HFFc6 (cell line): Measurements from ENCODE around the gene DIDO1. TPM values are rescaled to one million over a fixed set of nuclear protein-coding genes. Genes with fewer than 3 reads are reported as not detected.

ENCODE experiments used
- DNase-seq: peaks from one replicate; pipeline ENCODE4 v3.0.0-alpha.2; 2018
- H3K27ac Mint-ChIP-seq: 2 replicates; pipeline ENCODE4 v1.8.0; 2020; ENCODE audit warnings: mild to moderate bottlenecking, mixed read lengths
- H3K27me3 Mint-ChIP-seq: 2 replicates; pipeline ENCODE4 v1.8.0; 2021; ENCODE audit warnings: mild to moderate bottlenecking, moderate library complexity, mixed read lengths; ENCODE audit not compliant: insufficient read depth
- H3K36me3 Mint-ChIP-seq: 2 replicates; pipeline ENCODE4 v1.8.0; 2021; ENCODE audit warnings: low read depth, mixed read lengths
- H3K4me1 Mint-ChIP-seq: 2 replicates; pipeline ENCODE4 v1.8.0; 2020; ENCODE audit warnings: low read depth, mixed read lengths
- H3K4me3 Mint-ChIP-seq: 2 replicates; pipeline ENCODE4 v1.8.0; 2020; ENCODE audit warnings: mild to moderate bottlenecking, moderate library complexity, mixed read lengths
- H3K9me3 Mint-ChIP-seq: 2 replicates; pipeline ENCODE4 v1.8.0; 2020; ENCODE audit warnings: mild to moderate bottlenecking, mixed read lengths
- CTCF ChIP-seq: fragments of 200-600 bp; sonication (generic); IDR thresholded peaks from 2 replicates; pipeline ENCODE4 v1.5.0; 2021; ENCODE audit warnings: antibody characterized with exemption, mild to moderate bottlenecking
- total RNA-seq, 6 experiments: library from RNA; stranded (reverse); fragmentation: NEBNext Ultra II Directional; extraction: Animal tissue kit (Norgen Biotek cat#: 25700); gene quantifications; 2 replicates in 1 of 6; 3 replicates in 5 of 6; pipeline ENCODE4 v1.2.3, GENCODE V29; 2021

The DIDO1 gene
- total RNA-seq, 6 experiments from 2014 or later: 31.9 to 36.1 (median 34.8) TPM

- Mint-ChIP-seq H3K4me3 (no peak overlapping the region), H3K27ac (no peak overlapping the region), H3K27me3 (peaks cover 4% of the 10 kb centered on the region; the same call in 1 of the 2 replicates), H3K9me3 (no peaks in the 10 kb centered on the region), H3K4me1 (peaks cover 6% of the 10 kb centered on the region; the same call in 1 of the 2 replicates), H3K36me3 (no peaks in the 10 kb centered on the region)
- no peak for DNase-seq
- no peak for TF ChIP-seq CTCF
Measured at GRCh38 chr20:62832212-62832922, 93.9 kb downstream of the DIDO1 start.

GRCh38 chr20:62831854-62832211 lies 94.5 kb downstream of the DIDO1 start:
- peaks cover 6% of the 10 kb centered on the region; the same call in 1 of the 2 replicates for H3K4me1 Mint-ChIP-seq
- H3K36me3 Mint-ChIP-seq: no peaks in the 10 kb centered on the region
- no peak overlapping the region for H3K27ac Mint-ChIP-seq
- no peak overlapping the region for H3K4me3 Mint-ChIP-seq
- TF ChIP-seq CTCF: no peak
- H3K27me3 Mint-ChIP-seq: peaks cover 4% of the 10 kb centered on the region; the same call in 1 of the 2 replicates
- DNase-seq: no peak
- no peaks in the 10 kb centered on the region for H3K9me3 Mint-ChIP-seq

- DNase-seq: no peak
- Mint-ChIP-seq H3K9me3 (no peaks in the 10 kb centered on the region), H3K27me3 (peaks cover 4% of the 10 kb centered on the region; the same call in 1 of the 2 replicates), H3K4me1 (peaks cover 6% of the 10 kb centered on the region; the same call in 1 of the 2 replicates), H3K36me3 (no peaks in the 10 kb centered on the region), H3K27ac (no peak overlapping the region), H3K4me3 (no peak overlapping the region)
- TF ChIP-seq CTCF: no peak
Measured at GRCh38 chr20:62831361-62831788, 94.9 kb downstream of the DIDO1 start.

- no peak for DNase-seq
- TF ChIP-seq CTCF: no peak
- H3K4me3 Mint-ChIP-seq: no peak overlapping the region
- peaks cover 6% of the 10 kb centered on the region; the same call in 1 of the 2 replicates for H3K4me1 Mint-ChIP-seq
- no peaks in the 10 kb centered on the region for H3K9me3 Mint-ChIP-seq
- no peak overlapping the region for H3K27ac Mint-ChIP-seq
- no peaks in the 10 kb centered on the region for H3K36me3 Mint-ChIP-seq
- peaks cover 4% of the 10 kb centered on the region; the same call in 1 of the 2 replicates for H3K27me3 Mint-ChIP-seq
Measured at GRCh38 chr20:62830821-62831220, 95.5 kb downstream of the DIDO1 start.

GRCh38 chr20:62830251-62830650 lies 96.1 kb downstream of the DIDO1 start:
- Mint-ChIP-seq H3K4me3 (no peak overlapping the region), H3K36me3 (no peaks in the 10 kb centered on the region), H3K27me3 (peaks cover 4% of the 10 kb centered on the region; the same call in 1 of the 2 replicates), H3K9me3 (no peaks in the 10 kb centered on the region), H3K4me1 (peaks cover 6% of the 10 kb centered on the region; the same call in 1 of the 2 replicates), H3K27ac (no peak overlapping the region)
- no peak for TF ChIP-seq CTCF
- DNase-seq: no peak
